HG03571 (cell line): ENCODE measurements around the gene TRPC4.

Source experiments
- ATAC-seq: cut with Tn5 transposase; IDR thresholded peaks from one replicate; pipeline ENCODE4 v1.9.1; 2021; ENCODE audit not compliant: unreplicated experiment

Gene TRPC4

DNA sequence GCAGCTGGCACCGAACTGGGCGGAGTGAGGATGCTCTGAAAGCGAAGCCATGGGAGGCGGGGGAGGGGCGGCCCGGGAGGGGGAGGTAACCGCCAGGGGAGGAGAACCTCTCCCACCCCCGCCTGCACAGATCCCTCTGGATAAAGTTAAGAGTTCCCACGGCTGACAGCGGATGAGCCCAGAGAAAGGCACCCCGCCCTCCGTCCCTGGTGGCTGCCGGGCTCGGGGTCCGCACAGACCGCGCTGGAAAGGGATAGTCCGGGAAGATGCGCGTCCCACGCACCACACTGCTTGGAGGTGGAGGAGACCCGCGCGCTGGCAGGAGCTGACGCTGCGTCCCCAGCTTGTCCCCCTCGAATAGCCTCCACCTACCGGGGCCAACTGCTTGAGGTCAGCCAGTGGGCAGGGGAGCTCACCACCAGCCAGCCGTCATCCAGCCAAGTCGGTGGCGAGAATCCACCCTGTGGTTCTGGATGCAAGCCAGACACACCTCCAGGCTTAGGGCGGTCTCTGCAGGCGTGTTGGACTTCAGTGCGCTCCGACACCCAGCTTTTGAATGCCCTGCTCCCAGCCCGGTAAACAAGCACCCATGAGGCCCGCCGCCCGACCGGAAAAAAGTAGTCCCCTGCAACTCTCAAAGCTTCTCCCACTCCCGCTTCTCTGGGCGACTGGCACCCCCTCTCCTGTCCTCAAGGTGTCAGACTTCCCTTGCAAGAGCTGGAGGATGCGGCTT lies at the start of gene TRPC4:
Gene TRPC4, minus strand, starts transcription at position 17 of the 733 bp plus-strand sequence. CDS start 86,439 bp downstream, outside the sequence.
- ATAC-seq: no peak

DNA sequence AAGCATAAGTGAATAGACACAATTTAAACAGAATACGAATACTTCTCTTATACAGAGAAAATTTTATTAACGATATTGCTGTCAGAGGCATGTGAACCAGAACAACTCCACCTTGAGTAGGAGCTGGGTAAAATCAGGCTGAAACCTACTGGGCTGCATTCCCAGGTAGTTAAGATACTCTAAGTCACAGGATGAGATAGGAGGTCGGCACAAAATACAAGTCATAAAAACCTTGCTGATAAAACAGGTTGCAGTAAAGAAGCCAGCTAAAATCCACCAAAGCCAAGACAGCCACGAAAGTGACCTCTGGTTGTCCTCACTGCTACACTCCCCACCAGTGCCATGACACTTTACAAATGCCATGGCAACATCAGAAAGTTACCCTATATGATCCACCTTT lies 49.2 kb upstream of the TRPC4 start:
- no peak for ATAC-seq

GRCh38 chr13:37918116-37918714 lies 48.6 kb upstream of the TRPC4 start:
- no peak for ATAC-seq

DNA sequence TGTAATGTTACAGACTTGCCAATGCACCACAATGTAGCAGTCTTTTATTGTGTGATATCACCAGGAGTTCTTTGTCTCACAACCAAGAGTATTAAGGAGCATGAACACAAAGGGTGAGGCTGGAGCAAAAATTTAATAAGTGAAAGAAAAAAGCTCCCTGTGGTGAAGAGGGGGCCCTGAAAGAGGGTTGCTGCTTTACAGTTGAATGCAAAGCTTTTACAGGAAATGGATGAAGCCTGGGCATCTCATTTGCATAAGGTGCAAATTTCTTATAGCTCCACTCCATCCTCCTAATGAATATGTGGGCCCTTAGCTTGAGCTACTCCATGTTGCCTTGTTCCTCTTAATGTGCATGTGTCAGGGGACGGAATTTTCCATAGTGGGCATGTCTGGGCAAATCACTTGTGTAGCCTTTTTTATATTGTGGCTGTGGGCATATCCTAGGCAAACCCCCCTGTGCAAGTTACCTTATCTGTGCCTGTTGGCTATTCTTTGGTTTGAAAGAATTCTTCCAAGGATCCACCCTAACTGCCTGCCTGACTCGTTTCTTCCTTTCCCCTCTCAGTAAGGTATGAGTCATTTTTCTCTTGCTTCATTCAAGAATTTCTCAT lies 45.3 kb upstream of the TRPC4 start:
- no peak for ATAC-seq

GRCh38 chr13:37910790-37911189 lies 41.2 kb upstream of the TRPC4 start:
- no peak for ATAC-seq

GRCh38 chr13:37906880-37907279 lies 37.3 kb upstream of the TRPC4 start:
- no peak for ATAC-seq

DNA sequence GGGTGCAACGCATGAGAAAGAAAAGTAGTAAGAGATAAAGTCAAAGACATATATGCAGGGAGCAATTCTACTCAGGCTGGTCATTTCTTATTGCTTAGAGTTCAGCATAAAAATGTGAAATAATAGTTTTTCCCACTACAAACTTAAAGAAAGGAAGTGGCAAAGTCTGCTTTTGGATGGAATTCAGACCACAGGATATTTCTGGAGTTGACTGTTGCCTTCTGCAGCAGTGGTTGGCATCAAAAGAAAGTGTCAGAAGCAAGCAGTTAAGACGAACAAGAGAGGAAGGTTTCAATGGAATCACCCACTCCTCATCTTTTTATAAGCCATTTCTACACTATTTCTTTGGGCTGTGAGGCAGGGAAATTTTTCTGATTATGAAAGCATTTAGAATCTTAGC lies 36.2 kb upstream of the TRPC4 start:
- no peak for ATAC-seq

GRCh38 chr13:37899753-37900152 lies 30.2 kb upstream of the TRPC4 start:
- no peak for ATAC-seq

- no peak for ATAC-seq
Observed at GRCh38 chr13:37893321-37893720, 23.7 kb upstream of the TRPC4 start.

- no peak for ATAC-seq
Observed at GRCh38 chr13:37889820-37890219, 20.2 kb upstream of the TRPC4 start.

GRCh38 chr13:37889102-37889501 lies 19.5 kb upstream of the TRPC4 start:
- no peak for ATAC-seq

GRCh38 chr13:37886879-37887278 lies 17.3 kb upstream of the TRPC4 start:
- ATAC-seq: no peak

- no peak for ATAC-seq
Observed at GRCh38 chr13:37884674-37885073, 15.1 kb upstream of the TRPC4 start.

- ATAC-seq: no peak
Observed at GRCh38 chr13:37884026-37884425, 14.5 kb upstream of the TRPC4 start.

- ATAC-seq: no peak
Observed at GRCh38 chr13:37878921-37879320, 9.3 kb upstream of the TRPC4 start.

DNA sequence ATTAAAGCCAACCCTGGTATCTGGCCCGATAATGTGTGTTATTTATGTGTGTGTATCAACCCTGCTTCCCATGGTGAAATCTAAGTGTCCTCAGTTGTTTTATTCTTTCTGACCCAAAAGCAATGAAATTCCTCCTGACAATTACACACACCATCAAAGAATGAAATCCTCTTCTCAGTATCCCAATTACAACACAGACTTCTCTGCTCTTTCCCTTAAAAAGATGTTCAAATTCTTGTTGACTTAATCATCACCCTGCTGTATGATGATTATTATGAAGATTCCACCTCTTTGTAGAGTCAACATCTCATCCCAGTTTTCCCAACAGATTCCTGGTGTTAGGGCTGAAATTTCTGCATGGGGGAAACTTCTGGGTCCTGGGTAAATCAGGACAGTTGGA lies 8.9 kb upstream of the TRPC4 start:
- no peak for ATAC-seq

DNA sequence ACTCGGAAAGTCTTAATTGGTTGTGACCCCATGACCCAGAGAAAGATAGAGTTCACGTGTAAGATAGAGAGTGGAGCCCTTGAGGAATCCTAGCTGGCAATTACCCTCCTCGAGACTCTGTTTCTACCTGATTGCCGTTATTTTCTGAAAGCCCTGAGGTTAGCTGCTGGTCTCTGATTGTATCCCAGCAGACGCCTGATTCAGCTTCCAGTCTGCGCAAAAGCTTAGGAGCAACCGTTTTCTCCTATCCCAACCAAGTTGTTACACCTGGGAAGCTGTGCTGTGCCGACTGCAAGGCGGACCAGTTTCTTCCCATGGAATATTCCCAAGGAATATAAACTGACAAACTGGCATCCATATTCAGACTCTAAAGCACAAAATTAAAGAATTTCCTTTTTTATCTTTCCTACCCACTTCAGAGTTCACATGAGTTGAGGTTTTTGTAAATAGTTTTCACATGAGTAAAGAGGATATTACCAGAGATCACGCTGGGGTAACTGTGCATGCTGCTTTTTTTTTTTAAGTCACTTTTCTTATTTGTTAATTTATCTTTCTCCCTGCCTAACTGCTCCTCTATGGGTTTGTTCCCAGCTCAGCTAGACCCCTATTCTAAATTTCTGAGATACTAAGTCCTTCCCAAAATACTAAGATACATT lies 1.5 kb upstream of the TRPC4 start:
- no peak for ATAC-seq

- ATAC-seq: no peak
Observed at GRCh38 chr13:37870489-37870845, 895 bp upstream of the TRPC4 start.

GRCh38 chr13:37869506-37869755 lies 141 bp downstream of the TRPC4 start:
- no peak for ATAC-seq

DNA sequence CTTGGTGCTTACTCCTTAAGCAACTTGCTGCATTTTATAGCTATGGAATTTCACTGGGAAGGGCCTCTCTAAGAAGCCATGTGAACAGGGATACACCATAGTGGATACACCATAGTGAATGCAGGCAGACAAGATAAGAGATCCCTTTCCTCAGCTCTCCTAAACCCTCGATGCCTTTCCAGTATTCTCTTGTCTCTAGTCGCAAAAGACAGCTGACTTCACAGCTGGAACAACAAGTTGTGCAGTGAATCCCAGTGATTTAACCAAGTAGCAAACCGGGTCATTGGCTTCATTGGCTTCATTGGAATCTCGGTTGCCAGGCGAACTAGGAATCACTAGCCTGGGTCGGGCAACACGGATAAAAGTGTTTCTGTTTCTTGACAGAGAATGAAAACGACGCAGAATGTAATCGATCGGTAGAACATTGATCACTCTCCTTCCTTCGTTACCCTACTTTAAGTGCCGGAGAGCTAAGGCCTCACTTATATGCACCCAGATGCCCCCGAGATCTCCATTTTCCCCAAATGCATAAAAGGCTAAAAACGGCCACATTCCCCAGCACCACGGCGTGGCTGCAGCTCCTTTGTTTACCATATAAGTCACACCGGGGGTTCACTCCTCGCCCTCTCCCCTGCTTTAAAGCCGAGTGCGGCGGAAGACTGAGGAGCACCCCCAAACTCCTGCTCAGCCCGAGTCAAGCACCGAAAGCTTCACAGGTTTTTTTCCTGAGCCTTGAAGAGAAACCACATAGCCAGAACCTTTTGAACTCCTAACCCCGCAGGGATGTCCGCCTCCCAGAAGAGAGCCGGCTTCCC lies 674 bp downstream of the TRPC4 start:
- no peak for ATAC-seq

DNA sequence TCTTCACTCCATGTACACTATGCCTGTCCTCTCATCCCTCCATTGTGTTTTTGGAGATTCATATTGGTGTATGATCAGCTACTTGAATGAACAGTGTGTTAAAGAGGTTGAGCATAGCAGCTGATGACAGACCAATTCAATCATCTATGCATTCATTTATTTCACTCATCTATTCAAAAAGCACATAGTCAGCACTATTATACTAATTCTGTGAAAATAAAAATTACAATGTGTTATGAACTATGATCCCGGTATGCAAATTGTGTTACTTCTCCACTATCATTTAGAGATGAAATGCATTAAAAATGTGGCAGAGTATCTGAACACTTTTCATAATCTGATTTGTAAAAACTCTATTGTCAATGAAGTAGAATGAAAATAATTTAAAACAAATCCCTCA lies 5.9 kb downstream of the TRPC4 start:
- no peak for ATAC-seq
